ENCODE results near the gene USP32. TPM values are rescaled to one million over a fixed set of nuclear protein-coding genes. Genes with fewer than 3 reads are reported as not detected.

The USP32 gene
- polyA plus RNA-seq, 3 donors: 10.1 to 26.6 (median 16.6) TPM

DNA sequence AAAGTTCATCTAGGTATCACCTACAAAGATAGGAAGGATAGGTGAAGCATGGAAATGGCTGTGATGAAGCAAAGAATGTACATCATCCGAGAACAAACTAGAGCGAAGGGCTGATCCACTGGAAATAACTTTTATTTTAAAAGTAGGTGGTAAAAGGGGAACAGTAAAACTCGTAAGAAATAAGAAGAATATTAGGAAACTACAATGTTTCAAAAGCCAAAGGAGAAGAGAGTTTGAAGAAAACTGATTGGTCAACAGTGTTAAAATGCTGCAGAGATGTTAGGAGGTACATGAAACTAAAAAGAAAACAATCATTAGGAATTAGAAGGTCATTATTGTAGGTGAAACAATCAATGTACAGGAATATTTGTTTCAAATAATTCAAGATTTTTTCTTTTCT, 108.1 kb downstream of the USP32 start:
- peaks cover 48 to 80% of the 10 kb centered on the region in 2 donors for H3K36me3 ChIP-seq (replicated peaks in 1 of 2; ENCODE audit: control insufficient read depth in 1 of 2, insufficient read depth in 2 of 2, low read length in 2 of 2)
- no peak overlapping the region for H3K4me2 ChIP-seq (replicated peaks; ENCODE audit: extremely low read depth, low read length, poor library complexity, severe bottlenecking)
- H3K27me3 ChIP-seq (ENCODE audit: control insufficient read depth in 2 of 2, insufficient read depth in 2 of 2, low read length in 2 of 2): no peaks in the 10 kb centered on the region
- H3K4me3 ChIP-seq (replicated peaks in 1 of 3; ENCODE audit: low read depth in 2 of 3, low read length in 3 of 3): no peak overlapping the region
- no peak overlapping the region for H3K9ac ChIP-seq (ENCODE audit: insufficient read depth, low read length, poor library complexity, severe bottlenecking)
- H3K27me3 Mint-ChIP-seq (ENCODE audit: low read depth in 3 of 3): peaks cover 0 to 2% (median 0%) of the 10 kb centered on the region in 3 donors
- no peaks in the 10 kb centered on the region for H3K9me3 ChIP-seq (replicated peaks in 1 of 2; ENCODE audit: control insufficient read depth in 1 of 2, insufficient read depth in 1 of 2, low read length in 2 of 2)
- H3K27ac ChIP-seq (ENCODE audit: low read depth in 1 of 2, low read length in 2 of 2): no peak overlapping the region
- H3K9me3 Mint-ChIP-seq: no peaks in the 10 kb centered on the region
- H3K4me1 ChIP-seq (ENCODE audit: control insufficient read depth in 1 of 2, insufficient read depth in 2 of 2, low read length in 2 of 2): no peaks in the 10 kb centered on the region
- no peak for DNase-seq
- peaks cover 11% of the 10 kb centered on the region for H3K4me1 Mint-ChIP-seq
- no peaks in the 10 kb centered on the region for H3K79me2 ChIP-seq (ENCODE audit: insufficient read depth, low read length)
- intact Hi-C loops (cut with micrococcal nuclease): no loop called here
- 0% methylated on average over 1 of the region's 3 CpGs for WGBS (ENCODE audit: insufficient coverage)
- peaks cover 34 to 66% of the 10 kb centered on the region in 2 donors for H3K36me3 Mint-ChIP-seq
- H3K27ac Mint-ChIP-seq: no peak overlapping the region
- no peak overlapping the region for H3K4me3 Mint-ChIP-seq
- peaks cover 65% of the 10 kb centered on the region for H4K20me1 ChIP-seq (ENCODE audit: insufficient read depth, low read length)
- H2AFZ ChIP-seq (ENCODE audit: insufficient read depth, low read depth, low read length, poor library complexity, severe bottlenecking): no peak overlapping the region
- TF ChIP-seq, protein P1, sequence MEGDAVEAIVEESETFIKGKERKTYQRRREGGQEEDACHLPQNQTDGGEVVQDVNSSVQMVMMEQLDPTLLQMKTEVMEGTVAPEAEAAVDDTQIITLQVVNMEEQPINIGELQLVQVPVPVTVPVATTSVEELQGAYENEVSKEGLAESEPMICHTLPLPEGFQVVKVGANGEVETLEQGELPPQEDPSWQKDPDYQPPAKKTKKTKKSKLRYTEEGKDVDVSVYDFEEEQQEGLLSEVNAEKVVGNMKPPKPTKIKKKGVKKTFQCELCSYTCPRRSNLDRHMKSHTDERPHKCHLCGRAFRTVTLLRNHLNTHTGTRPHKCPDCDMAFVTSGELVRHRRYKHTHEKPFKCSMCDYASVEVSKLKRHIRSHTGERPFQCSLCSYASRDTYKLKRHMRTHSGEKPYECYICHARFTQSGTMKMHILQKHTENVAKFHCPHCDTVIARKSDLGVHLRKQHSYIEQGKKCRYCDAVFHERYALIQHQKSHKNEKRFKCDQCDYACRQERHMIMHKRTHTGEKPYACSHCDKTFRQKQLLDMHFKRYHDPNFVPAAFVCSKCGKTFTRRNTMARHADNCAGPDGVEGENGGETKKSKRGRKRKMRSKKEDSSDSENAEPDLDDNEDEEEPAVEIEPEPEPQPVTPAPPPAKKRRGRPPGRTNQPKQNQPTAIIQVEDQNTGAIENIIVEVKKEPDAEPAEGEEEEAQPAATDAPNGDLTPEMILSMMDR (IDR thresholded peaks at IDR 0.05): no peak

DNA sequence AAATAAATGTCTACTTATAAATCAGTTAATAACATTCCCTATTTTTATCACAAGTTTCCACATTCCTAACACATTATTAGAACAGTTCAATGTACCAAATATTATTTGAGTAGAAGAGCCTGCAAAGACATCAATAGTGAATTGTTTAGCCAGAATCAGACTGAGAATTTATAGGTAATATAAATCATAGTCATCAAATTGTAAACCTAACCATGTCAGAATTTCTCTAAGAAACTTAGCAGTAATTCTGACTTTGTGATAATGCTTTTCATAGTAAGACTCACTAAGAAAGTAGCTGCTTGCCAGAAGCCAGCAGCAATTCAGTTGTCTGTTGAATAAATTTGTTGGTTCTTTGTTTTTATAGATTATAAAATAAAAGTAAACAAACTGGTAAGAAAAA, 111.3 kb downstream of the USP32 start:
- Histone ChIP-seq H4K20me1 (ENCODE audit: insufficient read depth, low read length) (peaks cover 83% of the 10 kb centered on the region), H3K4me1 (ENCODE audit: control insufficient read depth in 1 of 2, insufficient read depth in 2 of 2, low read length in 2 of 2) (no peaks in the 10 kb centered on the region), H3K79me2 (ENCODE audit: insufficient read depth, low read length) (peaks cover 6% of the 10 kb centered on the region), H3K9me3 (replicated peaks in 1 of 2; ENCODE audit: control insufficient read depth in 1 of 2, insufficient read depth in 1 of 2, low read length in 2 of 2) (no peaks in the 10 kb centered on the region), H3K4me2 (replicated peaks; ENCODE audit: extremely low read depth, low read length, poor library complexity, severe bottlenecking) (no peak overlapping the region), H2AFZ (ENCODE audit: insufficient read depth, low read depth, low read length, poor library complexity, severe bottlenecking) (no peak overlapping the region), H3K27me3 (ENCODE audit: control insufficient read depth in 2 of 2, insufficient read depth in 2 of 2, low read length in 2 of 2) (no peaks in the 10 kb centered on the region), H3K36me3 (replicated peaks in 1 of 2; ENCODE audit: control insufficient read depth in 1 of 2, insufficient read depth in 2 of 2, low read length in 2 of 2) (peaks cover 26 to 64% of the 10 kb centered on the region in 2 donors), H3K4me3 (replicated peaks in 1 of 3; ENCODE audit: low read depth in 2 of 3, low read length in 3 of 3) (no peak overlapping the region), H3K9ac (ENCODE audit: insufficient read depth, low read length, poor library complexity, severe bottlenecking) (no peak overlapping the region), H3K27ac (ENCODE audit: low read depth in 1 of 2, low read length in 2 of 2) (no peak overlapping the region)
- intact Hi-C loops (cut with micrococcal nuclease): no loop called here
- H3K9me3 Mint-ChIP-seq: no peaks in the 10 kb centered on the region
- no peak for DNase-seq
- TF ChIP-seq, protein P1 (IDR thresholded peaks at IDR 0.05): no peak
- peaks cover 26 to 48% of the 10 kb centered on the region in 2 donors for H3K36me3 Mint-ChIP-seq
- no peak overlapping the region for H3K4me3 Mint-ChIP-seq
- peaks cover 11% of the 10 kb centered on the region for H3K4me1 Mint-ChIP-seq
- no peak overlapping the region for H3K27ac Mint-ChIP-seq
- peaks cover 0 to 3% (median 0%) of the 10 kb centered on the region in 3 donors for H3K27me3 Mint-ChIP-seq (ENCODE audit: low read depth in 3 of 3)

All from CD14-positive monocyte (primary cell).